ENCODE data around the gene ZC3H18.

Gene ZC3H18

DNA sequence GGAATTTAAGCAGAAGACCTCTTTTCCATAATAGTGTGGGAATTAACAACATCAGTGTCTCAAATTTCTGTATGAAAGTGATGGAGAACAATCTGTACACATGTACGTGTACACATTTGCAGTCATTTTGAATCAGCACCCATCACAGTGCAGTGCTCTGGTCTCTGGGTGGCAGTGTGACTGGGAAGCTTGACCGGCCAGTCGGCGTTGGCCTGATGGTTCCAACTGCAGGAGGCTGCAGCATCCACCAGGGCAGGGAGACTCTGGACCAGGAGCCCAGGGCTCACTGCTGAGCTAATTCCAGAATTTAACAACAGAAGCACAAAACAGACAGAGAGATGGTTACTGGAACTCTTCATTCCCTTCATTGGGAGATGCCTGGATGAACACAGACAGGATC, 17.9 kb downstream of the ZC3H18 start:
- TF ChIP-seq, protein P1, sequence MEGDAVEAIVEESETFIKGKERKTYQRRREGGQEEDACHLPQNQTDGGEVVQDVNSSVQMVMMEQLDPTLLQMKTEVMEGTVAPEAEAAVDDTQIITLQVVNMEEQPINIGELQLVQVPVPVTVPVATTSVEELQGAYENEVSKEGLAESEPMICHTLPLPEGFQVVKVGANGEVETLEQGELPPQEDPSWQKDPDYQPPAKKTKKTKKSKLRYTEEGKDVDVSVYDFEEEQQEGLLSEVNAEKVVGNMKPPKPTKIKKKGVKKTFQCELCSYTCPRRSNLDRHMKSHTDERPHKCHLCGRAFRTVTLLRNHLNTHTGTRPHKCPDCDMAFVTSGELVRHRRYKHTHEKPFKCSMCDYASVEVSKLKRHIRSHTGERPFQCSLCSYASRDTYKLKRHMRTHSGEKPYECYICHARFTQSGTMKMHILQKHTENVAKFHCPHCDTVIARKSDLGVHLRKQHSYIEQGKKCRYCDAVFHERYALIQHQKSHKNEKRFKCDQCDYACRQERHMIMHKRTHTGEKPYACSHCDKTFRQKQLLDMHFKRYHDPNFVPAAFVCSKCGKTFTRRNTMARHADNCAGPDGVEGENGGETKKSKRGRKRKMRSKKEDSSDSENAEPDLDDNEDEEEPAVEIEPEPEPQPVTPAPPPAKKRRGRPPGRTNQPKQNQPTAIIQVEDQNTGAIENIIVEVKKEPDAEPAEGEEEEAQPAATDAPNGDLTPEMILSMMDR (IDR thresholded peaks at IDR 0.05; ENCODE audit: low read depth, low read length, missing control alignments) = no peak
- no peak for DNase-seq (ENCODE audit: extremely low read depth, low read depth)
- no peak overlapping the region for H3K4me3 ChIP-seq (replicated peaks; ENCODE audit: low read depth, low read length)

DNA sequence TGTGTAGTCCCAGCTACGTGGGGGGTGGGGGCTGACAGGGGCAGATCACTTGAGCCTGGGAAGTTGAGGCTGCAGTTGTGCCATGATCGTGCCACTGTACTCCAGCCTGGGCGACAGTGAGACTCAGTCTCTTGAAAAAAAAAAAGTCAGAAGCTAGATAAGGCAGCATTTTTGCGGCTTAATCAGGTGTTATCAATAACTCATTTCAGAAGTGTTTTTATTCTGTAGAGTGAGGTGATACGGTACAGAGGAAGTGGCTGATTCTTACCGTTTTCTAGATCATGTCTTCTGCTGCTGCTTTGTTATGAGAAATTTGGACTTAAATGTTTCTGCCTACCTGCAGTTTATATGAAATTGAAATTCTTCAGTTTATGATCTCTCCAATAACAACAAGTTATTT, 18.6 kb downstream of the ZC3H18 start:
- no peak for DNase-seq (ENCODE audit: extremely low read depth, low read depth)
- TF ChIP-seq, protein P1 (IDR thresholded peaks at IDR 0.05; ENCODE audit: low read depth, low read length, missing control alignments) = no peak
- H3K4me3 ChIP-seq (replicated peaks; ENCODE audit: low read depth, low read length) = no peak overlapping the region

DNA sequence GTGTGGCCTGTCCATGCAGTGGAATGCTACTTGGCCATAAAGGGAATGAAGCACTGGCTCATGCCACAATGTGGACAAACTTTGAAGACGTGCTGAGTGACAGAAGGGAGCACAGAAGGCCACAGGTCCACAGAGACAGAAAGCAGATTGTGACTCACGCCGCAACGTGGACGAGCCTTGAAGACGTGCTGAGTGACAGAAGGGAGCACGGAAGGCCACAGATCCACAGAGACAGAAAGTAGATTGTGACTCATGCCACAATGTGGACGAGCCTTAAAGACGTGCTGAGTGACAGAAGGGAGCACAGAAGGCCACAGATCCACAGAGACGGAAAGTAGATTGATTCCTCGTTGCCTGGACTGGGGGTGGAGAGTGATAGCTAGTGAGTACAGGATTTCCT, 19.2 kb downstream of the ZC3H18 start:
- H3K4me3 ChIP-seq (replicated peaks; ENCODE audit: low read depth, low read length) = no peak overlapping the region
- TF ChIP-seq, protein P1 (IDR thresholded peaks at IDR 0.05; ENCODE audit: low read depth, low read length, missing control alignments) = no peak
- no peak for DNase-seq (ENCODE audit: extremely low read depth, low read depth)

DNA sequence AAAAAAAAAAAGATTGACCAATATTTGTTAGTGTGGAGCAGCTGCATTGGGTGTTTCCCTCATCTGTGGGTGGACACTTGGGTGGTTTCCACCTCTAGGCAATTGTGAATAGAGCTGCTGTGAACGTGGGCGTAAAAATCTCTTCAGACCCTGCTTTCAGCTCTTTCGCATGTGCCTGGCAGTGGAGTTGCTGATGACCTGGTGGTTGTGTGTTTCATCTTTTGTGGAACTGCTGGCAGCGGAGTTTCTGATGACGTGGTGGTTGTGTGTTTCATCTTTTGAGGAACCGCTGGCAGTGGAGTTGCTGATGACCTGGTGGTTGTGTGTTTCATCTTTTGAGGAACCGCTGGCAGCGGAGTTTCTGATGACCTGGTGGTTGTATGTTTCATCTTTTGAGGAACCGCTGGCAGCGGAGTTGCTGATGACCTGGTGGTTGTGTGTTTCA, 21.4 kb downstream of the ZC3H18 start:
- TF ChIP-seq, protein P1 (IDR thresholded peaks at IDR 0.05; ENCODE audit: low read depth, low read length, missing control alignments) = no peak
- H3K4me3 ChIP-seq (replicated peaks; ENCODE audit: low read depth, low read length) = no peak overlapping the region
- no peak for DNase-seq (ENCODE audit: extremely low read depth, low read depth)

DNA sequence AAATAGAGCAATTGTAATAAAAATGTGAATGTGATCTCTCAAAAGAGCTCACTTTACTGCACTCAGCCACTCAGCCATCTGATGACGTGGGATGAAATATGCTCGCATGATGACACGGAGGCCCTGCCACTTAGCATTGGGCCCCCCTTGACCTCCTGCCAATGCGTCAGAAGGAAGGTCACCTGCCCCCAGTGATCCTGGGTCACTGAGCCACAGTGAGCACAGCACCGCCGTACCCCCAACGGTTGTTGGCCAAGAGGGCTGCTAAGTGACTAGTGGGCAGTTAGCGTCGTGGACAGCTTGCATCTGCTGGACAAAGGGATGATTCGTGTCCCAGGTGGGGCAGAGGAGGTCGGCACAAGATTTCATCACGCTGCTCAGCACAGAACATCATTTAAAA, 22.9 kb downstream of the ZC3H18 start:
- no peak overlapping the region for H3K4me3 ChIP-seq (replicated peaks; ENCODE audit: low read depth, low read length)
- no peak for DNase-seq (ENCODE audit: extremely low read depth, low read depth)
- TF ChIP-seq, protein P1 (IDR thresholded peaks at IDR 0.05; ENCODE audit: low read depth, low read length, missing control alignments) = no peak

DNA sequence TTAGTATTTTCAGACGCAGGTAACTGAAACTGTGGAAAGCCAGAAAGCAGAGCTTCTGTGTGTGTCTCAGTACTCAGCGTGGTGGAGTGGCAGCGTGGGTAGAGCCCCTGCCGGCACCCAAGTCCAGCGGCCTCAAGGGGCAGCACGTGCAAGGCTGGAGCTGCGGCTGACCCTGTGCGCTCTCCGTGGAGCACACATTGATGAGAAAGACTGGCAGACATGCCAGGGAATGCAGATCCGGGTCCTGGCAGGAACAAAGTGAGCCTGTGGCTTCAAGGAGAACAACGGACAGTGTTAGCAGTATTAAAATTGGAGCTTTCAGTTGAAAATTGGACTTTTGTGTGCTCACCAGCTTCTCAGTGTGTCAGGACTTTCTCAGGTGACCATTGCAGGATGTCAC, 23.3 kb downstream of the ZC3H18 start:
- no peak overlapping the region for H3K4me3 ChIP-seq (replicated peaks; ENCODE audit: low read depth, low read length)
- TF ChIP-seq, protein P1 (IDR thresholded peaks at IDR 0.05; ENCODE audit: low read depth, low read length, missing control alignments) = no peak
- DNase-seq (ENCODE audit: extremely low read depth, low read depth) = no peak

DNA sequence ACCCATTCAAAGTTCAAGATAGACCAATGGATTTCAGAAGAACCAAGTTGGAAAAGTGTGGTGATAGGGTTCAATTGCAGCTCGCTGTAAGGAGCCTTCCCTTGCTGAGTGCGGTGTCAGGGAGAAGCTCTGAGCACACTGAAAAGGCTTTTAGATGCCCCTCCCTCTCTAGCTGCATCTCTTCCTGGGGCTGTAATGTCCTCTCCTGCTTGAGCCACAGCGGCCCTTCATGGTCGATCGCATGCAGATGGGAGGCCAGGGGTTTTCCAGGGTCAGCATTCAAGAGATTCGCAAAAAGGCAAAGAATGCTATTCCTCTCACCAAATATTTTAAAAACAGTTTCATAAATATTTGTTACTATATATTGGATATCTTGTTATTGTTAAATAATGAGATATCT, 23.7 kb downstream of the ZC3H18 start:
- no peak overlapping the region for H3K4me3 ChIP-seq (replicated peaks; ENCODE audit: low read depth, low read length)
- no peak for DNase-seq (ENCODE audit: extremely low read depth, low read depth)
- TF ChIP-seq, protein P1 (IDR thresholded peaks at IDR 0.05; ENCODE audit: low read depth, low read length, missing control alignments) = no peak
